NCI-H82 (cell line): ENCODE results near the gene DGKA.
"Not testable (repeated sequence)": the region's sequence is repeated elsewhere in the genome, so short reads cannot be mapped to it uniquely, and the experiment has no call there.

ENCODE experiments used
- DNase-seq: peaks from one replicate; lab custom pipeline; 2025; lab: John Stamatoyannopoulos, UW

Gene DGKA

DNA sequence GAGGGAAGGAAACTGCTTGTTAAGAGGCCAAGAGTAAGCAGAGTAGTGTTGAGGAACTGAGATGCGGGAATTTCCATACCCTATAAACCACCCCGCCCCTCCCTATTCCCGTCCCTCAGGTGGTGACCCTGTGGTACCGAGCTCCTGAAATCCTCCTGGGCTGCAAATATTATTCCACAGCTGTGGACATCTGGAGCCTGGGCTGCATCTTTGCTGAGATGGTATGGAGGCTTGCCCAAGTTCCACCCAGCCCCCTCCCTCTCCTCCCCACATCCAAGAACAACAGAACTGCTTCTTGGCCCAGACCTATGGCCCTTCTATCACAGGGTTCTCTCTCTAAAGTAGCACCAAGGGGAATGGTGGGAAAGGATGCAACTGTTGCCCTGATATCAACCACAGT, 38.4 kb downstream of the DGKA start:
- no peak for DNase-seq

GRCh38 chr12:55970775-55971174, 39.8 kb downstream of the DGKA start:
- no peak for DNase-seq

- no peak for DNase-seq
These were observed 41.1 kb downstream of the DGKA start for GRCh38 chr12:55972042-55972441.

DNA sequence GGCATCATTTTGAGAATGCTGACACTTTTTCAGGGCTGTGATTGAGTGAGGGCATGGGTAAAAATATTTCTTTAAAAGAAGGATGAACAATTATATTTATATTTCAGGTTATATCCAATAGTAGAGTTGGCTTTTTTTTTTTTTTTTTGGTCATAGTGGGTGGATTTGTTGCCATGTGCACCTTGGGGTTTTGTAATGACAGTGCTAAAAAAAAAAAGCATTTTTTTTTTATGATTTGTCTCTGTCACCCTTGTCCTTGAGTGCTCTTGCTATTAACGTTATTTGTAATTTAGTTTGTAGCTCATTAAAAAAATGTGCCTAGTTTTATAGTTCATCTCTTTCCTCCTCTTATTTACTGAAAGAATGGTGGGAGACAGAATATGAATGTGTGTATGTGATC, 41.5 kb downstream of the DGKA start:
- DNase-seq = no peak

GRCh38 chr12:55972911-55973598, 42.1 kb downstream of the DGKA start:
- peak; percentile 45 for DNase-seq

GRCh38 chr12:55973599-55974307, 42.8 kb downstream of the DGKA start, which contains the start of gene RAB5B:
Gene RAB5B (plus strand): TSS chr12:55974078. CDS start chr12:55986961, 12,883 bp downstream.
- DNase-seq = peak; percentile 100

DNA sequence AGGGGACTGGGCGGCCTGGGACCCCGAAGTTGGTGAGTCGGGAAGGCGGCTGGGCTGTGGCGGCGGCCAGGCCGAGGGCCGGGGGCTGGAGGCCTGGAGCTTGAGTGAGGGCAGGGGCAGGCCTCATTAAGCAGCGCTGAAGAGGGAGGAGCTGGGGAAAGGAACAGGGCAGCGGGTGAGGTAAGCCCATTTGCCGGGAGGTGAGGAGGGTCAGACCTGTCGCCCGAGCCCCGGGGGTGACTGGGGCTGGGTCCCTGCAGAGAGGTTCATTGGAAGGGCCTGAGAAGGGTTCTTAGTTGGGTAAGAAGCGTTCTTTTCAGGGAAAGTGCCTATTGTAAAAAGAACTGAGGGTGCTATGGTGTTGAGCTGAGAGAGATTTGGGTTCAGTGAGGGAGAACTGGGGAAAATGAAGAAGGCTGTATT, 43.4 kb downstream of the DGKA start:
- DNase-seq = peak; percentile 77

DNA sequence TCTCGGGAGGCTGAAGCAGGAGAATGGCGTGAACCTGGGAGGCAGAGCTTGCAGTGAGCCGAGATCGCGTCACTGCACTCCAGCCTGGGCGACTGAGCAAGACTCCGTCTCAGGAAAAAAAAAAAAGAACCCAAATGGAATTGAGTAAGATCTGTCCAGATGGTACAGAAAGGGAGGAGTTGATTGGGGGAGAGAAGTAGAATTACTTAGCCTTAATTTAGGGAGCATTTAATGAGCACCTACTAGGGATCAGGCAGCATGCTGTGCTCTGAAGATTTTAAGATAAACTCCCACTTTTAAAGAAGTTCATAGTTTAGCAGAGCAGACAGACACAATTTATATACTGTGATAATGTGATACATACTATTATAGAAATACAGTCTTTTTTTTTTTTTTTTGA, 47.4 kb downstream of the DGKA start:
- no peak for DNase-seq

DNA sequence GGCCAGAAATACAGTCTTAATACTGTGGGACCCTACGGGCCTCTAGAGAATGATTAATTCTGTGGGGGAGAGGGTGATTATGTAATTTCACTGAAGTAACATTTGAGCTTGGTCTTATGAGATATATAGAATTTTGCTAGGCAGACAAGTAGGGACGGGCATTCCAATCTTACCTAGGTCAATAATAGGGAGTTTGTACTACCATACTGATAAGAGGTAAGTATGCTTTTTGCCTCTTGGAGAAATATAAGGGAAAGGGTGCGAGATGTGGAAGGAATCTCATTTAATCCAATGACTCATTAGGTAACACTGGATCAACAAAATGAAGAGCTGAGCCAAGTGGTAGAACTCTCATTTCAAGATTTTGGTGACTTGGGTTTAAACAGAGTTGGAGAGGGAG, 48.1 kb downstream of the DGKA start:
- DNase-seq = no peak

DNA sequence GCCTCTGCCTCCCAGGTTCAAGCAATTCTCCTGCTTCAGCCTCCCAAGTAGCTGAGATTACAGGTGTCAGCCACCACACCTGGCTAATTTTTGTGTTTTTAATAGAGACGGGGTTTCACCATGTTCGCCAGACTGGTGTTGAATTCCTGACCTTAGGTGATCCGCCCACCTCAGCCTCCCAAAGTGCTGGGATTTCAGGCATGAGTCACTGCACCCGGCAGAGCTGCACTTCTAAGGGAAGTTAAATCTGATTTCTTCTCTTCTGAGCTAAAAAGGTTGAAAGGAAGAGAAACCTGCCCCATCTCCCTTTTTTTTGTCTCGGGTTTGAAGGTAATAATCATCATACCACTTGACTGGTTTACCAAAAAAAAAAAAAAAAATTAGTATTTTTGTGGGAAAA, 50.9 kb downstream of the DGKA start:
- not testable (repeated sequence) for DNase-seq

DNA sequence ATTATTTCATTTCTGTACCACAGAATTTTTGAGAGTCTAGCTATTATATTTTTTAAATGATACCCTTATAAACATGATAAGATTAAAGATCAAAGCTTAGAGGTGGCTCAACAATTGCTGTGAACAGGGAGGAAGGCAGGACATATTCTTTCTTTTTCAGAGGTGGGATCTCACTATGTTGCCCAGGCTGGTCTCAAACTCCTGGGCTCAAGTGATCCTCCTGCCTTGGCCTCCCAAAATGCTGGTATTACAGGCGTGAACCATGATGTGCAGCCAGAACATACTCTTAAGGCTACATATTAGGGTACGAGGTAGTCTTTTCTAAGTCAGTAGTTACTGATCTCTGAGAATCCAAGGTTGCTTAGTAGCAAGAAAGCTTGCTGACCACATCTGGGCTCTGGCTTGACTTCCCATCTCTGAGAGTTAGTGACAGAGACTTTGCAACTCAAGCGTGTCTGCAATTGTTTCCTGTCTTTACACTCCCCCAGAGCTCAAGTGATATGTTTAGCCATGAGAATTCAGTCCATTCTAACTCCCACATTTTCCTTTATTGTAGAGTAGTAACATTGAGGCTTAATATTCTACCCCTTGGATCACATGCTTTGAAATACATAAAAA, 51.5 kb downstream of the DGKA start:
- DNase-seq = no peak

- no peak for DNase-seq
These were observed 52.4 kb downstream of the DGKA start for GRCh38 chr12:55983232-55983842.

DNA sequence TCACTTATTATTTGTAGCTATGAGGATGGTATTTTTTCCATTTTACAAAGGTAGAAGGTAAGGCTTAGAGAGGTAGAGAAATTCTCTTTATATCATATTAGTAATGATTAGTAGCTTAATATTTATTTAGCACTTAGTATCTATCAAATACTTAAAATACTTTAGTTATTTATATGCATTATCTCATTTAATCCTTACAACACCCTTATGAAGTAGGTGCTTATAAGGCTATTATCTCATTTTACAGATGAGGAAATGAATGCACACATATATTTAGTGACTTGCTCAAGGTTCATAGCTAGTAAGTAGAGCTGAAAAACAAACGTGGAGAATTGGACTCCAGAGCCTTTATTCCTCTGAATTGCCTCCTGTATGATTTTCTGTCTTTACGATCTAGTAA, 53.9 kb downstream of the DGKA start:
- DNase-seq = no peak

DNA sequence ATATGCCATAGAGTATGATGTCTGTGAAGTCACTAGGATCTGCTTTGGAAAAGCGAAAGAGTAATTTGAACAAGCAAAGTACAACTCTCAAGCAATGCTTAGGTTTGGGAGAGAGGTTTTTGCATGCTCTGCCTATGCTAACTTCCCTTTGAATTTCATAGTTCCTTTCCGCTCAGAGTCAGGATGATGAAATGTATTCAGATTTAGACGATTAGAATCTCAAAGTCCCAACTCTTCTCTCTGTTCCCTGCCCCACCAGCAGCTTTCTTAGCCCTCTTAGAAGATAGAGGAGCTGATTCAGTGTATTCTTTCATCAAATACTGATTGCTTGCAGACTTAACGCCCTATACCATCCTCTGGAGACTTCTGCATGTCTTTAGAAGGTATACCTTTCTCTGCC, 54.4 kb downstream of the DGKA start:
- DNase-seq = no peak

- DNase-seq = not testable (repeated sequence)
These were observed 55.0 kb downstream of the DGKA start for GRCh38 chr12:55985976-55986375.

DNA sequence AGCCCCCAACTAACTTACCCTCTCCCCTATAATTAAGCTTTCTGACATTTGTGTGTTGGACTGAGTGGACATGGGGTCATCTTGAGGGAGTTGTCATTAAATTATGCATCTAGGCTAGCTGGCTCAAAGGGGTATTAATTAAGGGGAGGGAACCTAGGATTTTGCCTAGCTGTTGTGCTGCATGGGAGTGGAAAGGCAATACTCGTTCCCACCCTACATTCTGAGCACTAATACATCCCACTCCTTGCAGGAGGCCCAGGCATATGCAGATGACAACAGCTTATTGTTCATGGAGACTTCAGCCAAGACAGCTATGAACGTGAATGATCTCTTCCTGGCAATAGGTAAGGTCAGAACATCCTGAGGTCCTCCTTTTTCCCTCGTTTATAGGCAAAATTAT, 60.1 kb downstream of the DGKA start:
- no peak for DNase-seq

DNA sequence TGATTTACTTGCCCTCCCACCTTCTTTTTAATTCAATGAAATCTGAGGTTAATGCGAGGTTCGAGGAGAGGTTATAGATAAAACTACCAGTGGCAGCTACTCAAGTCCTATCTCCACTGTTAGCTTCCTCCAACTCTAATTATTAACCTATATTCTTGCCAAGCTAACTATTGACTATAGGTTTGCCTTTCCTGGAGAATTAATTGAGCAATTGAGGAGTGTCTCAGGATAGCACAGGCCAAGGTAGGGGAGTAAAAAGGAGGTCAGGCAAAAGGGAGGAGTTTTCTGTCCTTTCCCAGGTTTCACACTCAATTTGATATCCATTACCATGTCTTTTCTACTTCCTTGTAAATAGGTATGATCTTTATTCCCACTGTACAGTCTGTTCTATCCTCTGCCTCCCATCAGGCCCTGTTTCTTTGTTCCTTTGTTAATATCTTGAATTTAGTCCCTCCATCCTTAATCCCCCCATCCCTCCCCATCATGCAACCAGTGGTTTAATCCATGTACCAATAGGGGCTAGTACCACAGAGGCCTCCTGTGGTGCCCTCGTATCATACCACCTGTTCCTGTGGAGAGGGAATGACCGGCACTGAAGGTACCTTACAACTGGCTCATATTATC, 62.4 kb downstream of the DGKA start:
- DNase-seq = no peak

DNA sequence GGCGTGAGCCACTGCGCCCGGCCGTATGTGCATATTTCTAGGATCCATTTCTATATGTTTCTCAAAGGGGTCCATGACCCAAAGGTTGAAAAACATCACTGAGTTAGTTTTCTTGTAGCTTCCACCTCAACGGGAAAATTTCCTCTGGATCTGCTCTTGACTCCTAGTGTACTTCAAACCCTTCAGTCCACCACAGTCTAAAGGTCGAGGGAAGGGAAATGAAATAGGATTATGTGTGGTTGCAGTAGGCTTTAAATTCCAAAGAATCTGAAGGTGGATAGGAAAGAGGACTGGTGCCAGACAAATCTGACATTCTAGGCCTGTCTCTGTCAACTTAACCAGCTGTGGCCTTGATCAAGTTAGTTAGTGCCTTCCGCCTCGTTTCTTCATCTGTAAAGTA, 64.4 kb downstream of the DGKA start:
- no peak for DNase-seq

- DNase-seq = peak; percentile 80
These were observed 65.3 kb downstream of the DGKA start for GRCh38 chr12:55996201-55996714.

GRCh38 chr12:55996715-55997534, 66.0 kb downstream of the DGKA start, which contains the start of gene SUOX:
Gene SUOX (plus strand): TSS chr12:55997276. CDS start chr12:56002222, 4,946 bp downstream.
- peak; percentile 97 for DNase-seq

DNA sequence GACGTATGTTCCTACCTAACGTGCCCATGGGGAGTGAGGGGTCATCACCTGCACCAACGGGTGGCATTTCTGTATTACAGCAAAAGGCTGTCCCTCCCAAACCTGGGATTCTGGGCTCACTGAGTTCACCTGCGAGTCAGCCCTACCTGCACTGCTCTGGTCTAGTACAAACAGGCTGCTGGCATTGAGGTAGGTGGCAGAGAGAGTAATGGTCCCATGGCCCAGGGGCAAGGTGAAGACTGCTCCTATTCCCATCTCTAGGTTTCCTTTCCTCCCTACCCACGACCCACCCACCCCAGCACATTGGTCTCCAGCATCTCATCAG, 66.5 kb downstream of the DGKA start:
- no peak for DNase-seq
